ENCODE results near the gene LPP. TPM values are rescaled to one million over a fixed set of nuclear protein-coding genes. Genes with fewer than 3 reads are reported as not detected.

The LPP gene
- total RNA-seq, 2 experiments from 2014 or later = 27.5 to 31.8 TPM

DNA sequence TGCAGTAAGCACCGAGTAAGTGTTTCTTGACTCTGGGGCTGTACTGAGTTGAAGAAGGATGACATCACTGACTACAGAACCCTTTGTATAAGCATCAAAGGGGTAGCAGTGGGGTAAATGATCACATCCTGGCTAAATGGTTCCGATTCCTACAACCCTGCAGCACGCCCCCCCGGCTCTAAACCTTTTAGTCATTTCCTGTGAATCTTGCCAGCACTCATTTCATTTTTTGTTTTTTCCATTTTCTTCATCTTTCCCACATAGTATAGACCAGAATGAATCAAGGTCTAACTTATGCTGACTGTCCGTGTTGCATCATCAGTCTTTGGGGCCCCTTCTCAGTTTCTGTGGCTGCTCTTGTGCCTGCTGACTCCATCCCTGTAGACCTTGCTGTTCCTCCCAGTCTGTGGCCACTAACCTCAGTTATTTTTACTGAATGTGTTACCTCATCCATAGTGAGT is 634.7 kb downstream of the LPP start:
- Mint-ChIP-seq H3K36me3 (ENCODE audit: low read depth) (no peaks in the 10 kb centered on the region), H3K9me3 (no peaks in the 10 kb centered on the region), H3K27ac (no peak overlapping the region), H3K27me3 (ENCODE audit: low read depth) (no peaks in the 10 kb centered on the region), H3K4me1 (ENCODE audit: low read depth) (peaks cover 3% of the 10 kb centered on the region), H3K4me3 (no peak overlapping the region)
- intact Hi-C loops (cut with micrococcal nuclease) = loop anchor here (1.0 to 10.0 kb wide), 30 partner anchors 35 to 1048 kb away; partner anchors contain the start of gene BCL6
- CTCF ChIA-PET = interaction anchor here (0.9 to 3.9 kb wide), 5 partner anchors 40 to 1049 kb away, joined by 3 to 20 read pairs (median 8); no protein-coding TSS in a partner anchor
- peak; percentile 90 for DNase-seq

DNA sequence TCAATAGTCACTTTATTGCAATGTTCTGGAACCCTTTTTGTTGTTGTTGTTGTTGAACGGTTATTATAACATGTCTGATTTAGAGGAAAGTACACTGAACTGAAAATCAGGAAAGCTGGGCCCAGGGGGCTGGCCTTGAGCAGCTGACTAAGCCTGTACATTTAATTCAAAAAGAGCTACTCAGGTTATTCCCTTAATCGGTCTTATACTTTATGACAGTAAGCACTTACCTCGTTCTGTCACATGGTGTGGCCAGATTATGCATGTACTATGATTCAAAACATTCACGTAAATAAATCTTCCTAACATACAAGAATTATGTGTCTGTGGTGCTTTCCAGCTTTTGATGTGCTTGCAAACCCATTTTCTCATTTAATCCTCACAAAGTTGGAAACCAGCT is 635.3 kb downstream of the LPP start:
- DNase-seq = peak; percentile 40
- CTCF ChIA-PET = interaction anchor here (3.9 kb wide), 1 partner anchor 165 kb away, joined by 20 read pairs; no protein-coding TSS in a partner anchor

DNA sequence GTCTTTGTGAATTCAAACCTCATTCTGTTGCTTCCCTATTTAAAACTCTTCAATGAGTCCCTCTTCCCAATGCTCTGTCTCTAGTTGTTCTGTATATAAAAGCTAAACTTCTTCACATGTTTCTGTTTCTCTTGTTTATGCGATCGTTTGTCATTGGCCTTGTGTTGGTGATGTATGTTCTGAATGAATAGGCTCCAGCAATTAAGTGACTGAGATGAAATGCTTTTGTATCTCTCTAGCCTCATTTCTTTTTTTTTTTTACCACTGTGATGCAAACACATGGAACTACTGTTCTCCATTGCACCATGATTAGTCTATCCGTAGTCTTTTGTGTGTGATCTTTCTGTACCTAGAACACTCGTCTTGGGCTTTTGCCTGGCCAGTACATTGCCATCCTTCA is 637.4 kb downstream of the LPP start:
- H3K27ac Mint-ChIP-seq = no peak overlapping the region
- CTCF ChIA-PET = interaction anchor here (0.6 to 1.0 kb wide), 2 partner anchors 37 to 92 kb away, joined by 3 to 4 read pairs; no protein-coding TSS in a partner anchor
- intact Hi-C loops (cut with micrococcal nuclease) = no loop called here
- no peaks in the 10 kb centered on the region for H3K9me3 Mint-ChIP-seq
- H3K4me1 Mint-ChIP-seq (ENCODE audit: low read depth) = peaks cover 3% of the 10 kb centered on the region
- no peaks in the 10 kb centered on the region for H3K36me3 Mint-ChIP-seq (ENCODE audit: low read depth)
- no peaks in the 10 kb centered on the region for H3K27me3 Mint-ChIP-seq (ENCODE audit: low read depth)
- H3K4me3 Mint-ChIP-seq = no peak overlapping the region
- DNase-seq = no peak

More for the DNA sequence above, 635.3 kb downstream of the LPP start:
- H3K27ac Mint-ChIP-seq = no peak overlapping the region
- H3K27me3 Mint-ChIP-seq (ENCODE audit: low read depth) = no peaks in the 10 kb centered on the region
- intact Hi-C loops (cut with micrococcal nuclease) = loop anchor here (2.0 to 10.0 kb wide), 5 partner anchors 260 to 812 kb away; no protein-coding TSS in a partner anchor
- H3K4me3 Mint-ChIP-seq = no peak overlapping the region
- H3K36me3 Mint-ChIP-seq (ENCODE audit: low read depth) = no peaks in the 10 kb centered on the region
- H3K4me1 Mint-ChIP-seq (ENCODE audit: low read depth) = peaks cover 3% of the 10 kb centered on the region
- H3K9me3 Mint-ChIP-seq = no peaks in the 10 kb centered on the region

DNA sequence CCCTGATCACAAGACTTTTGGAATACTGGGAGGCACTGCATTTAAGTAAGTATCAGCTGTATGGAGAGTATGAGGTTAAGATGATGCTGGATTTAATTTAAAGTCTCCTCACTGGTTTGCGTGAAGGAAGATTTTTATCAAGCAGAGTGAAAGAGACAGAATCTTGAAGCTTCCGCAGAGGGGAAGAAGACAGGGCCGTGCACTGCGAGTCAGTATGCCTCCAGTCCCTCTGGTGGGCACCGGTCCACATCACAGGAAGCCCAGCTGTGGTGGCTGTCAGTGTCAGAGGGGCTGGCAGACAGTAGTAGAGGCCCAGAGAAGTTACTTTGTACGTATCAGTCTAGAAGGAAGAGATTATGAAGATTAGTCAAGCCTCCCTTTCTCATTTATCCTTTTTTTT is 638.8 kb downstream of the LPP start:
- H3K27ac Mint-ChIP-seq = no peak overlapping the region
- H3K4me3 Mint-ChIP-seq = no peak overlapping the region
- no peaks in the 10 kb centered on the region for H3K27me3 Mint-ChIP-seq (ENCODE audit: low read depth)
- DNase-seq = no peak
- peaks cover 3% of the 10 kb centered on the region for H3K4me1 Mint-ChIP-seq (ENCODE audit: low read depth)
- H3K9me3 Mint-ChIP-seq = no peaks in the 10 kb centered on the region
- no peaks in the 10 kb centered on the region for H3K36me3 Mint-ChIP-seq (ENCODE audit: low read depth)
- CTCF ChIA-PET = interaction anchor here (0.7 to 1.4 kb wide), 3 partner anchors 10 to 1047 kb away, joined by 5 to 12 read pairs (median 6); no protein-coding TSS in a partner anchor
- intact Hi-C loops (cut with micrococcal nuclease) = no loop called here

DNA sequence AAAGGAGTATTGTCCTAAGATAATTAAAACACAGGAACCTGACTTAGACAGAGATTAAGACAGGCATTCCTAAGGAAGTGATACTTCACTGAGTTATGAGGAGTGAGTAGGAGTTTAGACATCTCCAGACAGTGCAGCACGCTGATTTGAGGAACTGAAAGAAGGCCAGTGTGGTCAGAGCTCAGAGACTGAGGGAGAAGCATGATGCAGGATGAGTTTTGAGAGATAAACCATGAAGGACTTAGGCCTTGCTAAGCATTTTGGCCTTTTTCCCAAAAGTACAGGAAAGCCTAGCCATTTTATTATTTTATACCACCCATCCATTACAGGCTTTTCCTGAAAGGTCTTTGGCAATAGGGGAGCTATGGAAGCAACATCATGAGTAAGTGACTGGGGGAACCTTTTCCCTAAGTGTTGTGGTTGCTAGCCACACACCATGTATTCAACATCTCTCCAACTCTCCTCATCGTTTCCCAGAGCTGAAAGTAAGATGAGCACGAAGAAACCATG is 642.2 kb downstream of the LPP start:
- H3K27ac Mint-ChIP-seq = no peak overlapping the region
- no peaks in the 10 kb centered on the region for H3K9me3 Mint-ChIP-seq
- no peaks in the 10 kb centered on the region for H3K36me3 Mint-ChIP-seq (ENCODE audit: low read depth)
- H3K27me3 Mint-ChIP-seq (ENCODE audit: low read depth) = no peaks in the 10 kb centered on the region
- no peaks in the 10 kb centered on the region for H3K4me1 Mint-ChIP-seq (ENCODE audit: low read depth)
- no peak overlapping the region for H3K4me3 Mint-ChIP-seq
- CTCF ChIA-PET = no interaction called here
- intact Hi-C loops (cut with micrococcal nuclease) = no loop called here
- no peak for DNase-seq

DNA sequence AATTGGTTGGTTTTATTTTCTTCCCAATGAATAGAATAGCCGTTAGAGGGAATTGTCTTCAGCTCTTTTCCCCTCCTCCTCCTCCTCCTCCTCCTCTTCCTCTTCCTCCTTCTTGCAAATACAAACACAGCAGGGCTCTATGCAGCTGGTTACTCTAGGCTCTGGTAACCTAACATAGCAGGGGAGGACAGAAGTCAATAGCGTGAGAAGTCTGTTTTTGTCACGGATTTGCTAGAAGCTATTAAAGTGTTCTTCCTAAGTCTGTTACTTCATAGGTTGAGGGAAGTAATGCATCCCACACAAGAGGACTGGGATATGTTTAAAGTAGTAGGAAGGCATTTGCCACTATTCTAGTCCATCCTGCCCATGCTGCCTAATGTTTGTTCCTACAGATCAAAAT is 643.1 kb downstream of the LPP start:
- H3K27me3 Mint-ChIP-seq (ENCODE audit: low read depth) = no peaks in the 10 kb centered on the region
- intact Hi-C loops (cut with micrococcal nuclease) = no loop called here
- H3K36me3 Mint-ChIP-seq (ENCODE audit: low read depth) = no peaks in the 10 kb centered on the region
- no peaks in the 10 kb centered on the region for H3K4me1 Mint-ChIP-seq (ENCODE audit: low read depth)
- no peak overlapping the region for H3K27ac Mint-ChIP-seq
- H3K4me3 Mint-ChIP-seq = no peak overlapping the region
- no peaks in the 10 kb centered on the region for H3K9me3 Mint-ChIP-seq
- CTCF ChIA-PET = no interaction called here
- DNase-seq = no peak

DNA sequence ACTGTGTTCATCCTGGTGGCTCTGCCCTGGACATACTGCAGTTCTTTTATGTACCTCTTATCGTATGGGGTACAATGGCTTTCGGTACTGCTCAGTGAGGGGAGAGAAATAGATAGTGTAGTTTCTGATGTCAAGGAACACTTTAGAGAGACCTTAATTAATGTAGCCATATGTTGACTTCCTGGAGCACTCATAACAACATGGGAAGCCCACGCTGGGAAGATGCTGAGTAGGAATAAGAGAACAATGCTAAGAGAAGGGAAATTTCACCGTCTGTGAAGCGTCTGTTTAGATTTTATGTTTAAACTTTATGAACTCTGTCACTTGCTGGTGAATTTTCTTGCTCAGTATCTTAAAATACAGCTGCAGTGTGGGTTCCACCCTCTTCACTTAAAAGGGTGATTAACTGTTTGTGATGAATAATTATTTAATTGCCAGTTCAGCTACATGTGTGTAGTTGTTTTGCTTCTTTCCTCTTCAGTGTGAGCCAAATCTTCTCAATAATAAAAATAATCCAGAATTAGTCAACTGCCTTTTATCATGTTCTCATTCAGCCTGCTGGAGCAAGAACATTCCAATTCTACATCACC is 644.7 kb downstream of the LPP start:
- DNase-seq = no peak
- H3K27me3 Mint-ChIP-seq (ENCODE audit: low read depth) = no peaks in the 10 kb centered on the region
- H3K9me3 Mint-ChIP-seq = no peaks in the 10 kb centered on the region
- H3K27ac Mint-ChIP-seq = no peak overlapping the region
- CTCF ChIA-PET = no interaction called here
- intact Hi-C loops (cut with micrococcal nuclease) = no loop called here
- H3K4me1 Mint-ChIP-seq (ENCODE audit: low read depth) = no peaks in the 10 kb centered on the region
- no peaks in the 10 kb centered on the region for H3K36me3 Mint-ChIP-seq (ENCODE audit: low read depth)
- no peak overlapping the region for H3K4me3 Mint-ChIP-seq

DNA sequence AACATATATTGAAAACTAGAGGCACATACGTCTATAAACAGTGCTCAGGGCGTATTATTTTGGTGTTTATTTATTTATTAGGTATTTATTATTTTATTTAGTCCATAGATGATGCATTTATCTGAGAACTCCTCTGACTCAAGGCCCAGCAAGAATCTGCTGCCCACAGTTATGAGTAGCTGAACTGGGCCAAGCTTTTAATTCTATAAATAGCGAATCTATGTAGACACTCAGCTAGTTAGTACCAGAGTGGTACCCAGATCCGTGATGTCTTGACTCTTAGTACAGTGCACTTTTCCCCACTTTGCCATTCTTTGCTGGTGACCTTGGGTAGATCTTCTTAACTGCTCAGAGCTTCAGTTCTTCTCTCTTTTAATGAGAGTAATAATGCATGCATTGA is 647.4 kb downstream of the LPP start:
- intact Hi-C loops (cut with micrococcal nuclease) = no loop called here
- CTCF ChIA-PET = interaction anchor here (0.6 kb wide), 2 partner anchors 12 to 90 kb away, joined by 3 read pairs; no protein-coding TSS in a partner anchor
- no peaks in the 10 kb centered on the region for H3K27me3 Mint-ChIP-seq (ENCODE audit: low read depth)
- no peaks in the 10 kb centered on the region for H3K4me1 Mint-ChIP-seq (ENCODE audit: low read depth)
- no peak for DNase-seq
- H3K9me3 Mint-ChIP-seq = peaks cover 1% of the 10 kb centered on the region
- H3K4me3 Mint-ChIP-seq = no peak overlapping the region
- H3K36me3 Mint-ChIP-seq (ENCODE audit: low read depth) = peaks cover 1% of the 10 kb centered on the region
- H3K27ac Mint-ChIP-seq = no peak overlapping the region

DNA sequence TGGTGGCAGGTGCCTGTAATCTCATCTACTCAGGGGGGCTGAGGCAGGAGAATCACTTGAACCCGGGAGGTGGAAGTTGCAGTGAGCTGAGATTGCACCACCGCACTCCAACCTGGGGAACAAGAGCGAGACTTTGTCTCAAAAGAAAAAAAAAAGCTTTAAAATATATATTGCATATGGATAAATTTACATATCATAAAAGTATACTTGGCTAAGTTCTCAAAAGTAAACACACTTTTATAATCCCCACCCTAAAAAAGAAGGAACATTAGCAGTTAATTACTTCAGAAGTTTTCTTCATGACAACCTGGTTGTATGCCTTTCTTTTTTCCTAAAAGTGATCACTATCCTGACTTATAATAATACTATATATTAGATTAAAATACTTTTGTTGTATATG is 648.7 kb downstream of the LPP start:
- Mint-ChIP-seq H3K36me3 (ENCODE audit: low read depth) (peaks cover 9% of the 10 kb centered on the region), H3K4me1 (ENCODE audit: low read depth) (no peaks in the 10 kb centered on the region), H3K27me3 (ENCODE audit: low read depth) (no peaks in the 10 kb centered on the region)

DNA sequence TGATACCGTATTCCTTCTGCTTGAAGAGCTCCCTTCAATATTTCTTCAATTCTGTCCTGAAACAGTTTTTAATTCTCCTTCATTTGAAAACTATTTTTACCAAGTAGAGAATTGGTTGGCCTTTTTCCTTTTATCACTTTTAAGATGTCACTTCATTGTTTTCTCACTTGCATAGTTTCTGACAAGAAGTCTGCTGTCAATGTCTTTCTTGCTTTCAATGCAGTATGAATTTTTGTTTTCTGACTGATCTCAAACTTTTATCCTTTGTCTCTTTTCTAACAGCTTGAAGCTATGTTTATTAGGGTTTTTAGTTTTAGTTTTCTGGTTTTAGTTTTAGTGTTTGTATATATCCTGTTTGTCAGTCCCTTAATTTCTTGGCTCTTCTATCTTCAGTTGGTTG is 653.0 kb downstream of the LPP start:
- H3K4me3 Mint-ChIP-seq = no peak overlapping the region
- H3K4me1 Mint-ChIP-seq (ENCODE audit: low read depth) = no peaks in the 10 kb centered on the region
- no peak for DNase-seq
- peaks cover 15% of the 10 kb centered on the region for H3K9me3 Mint-ChIP-seq
- peaks cover 15% of the 10 kb centered on the region for H3K36me3 Mint-ChIP-seq (ENCODE audit: low read depth)
- CTCF ChIA-PET = no interaction called here
- no peak overlapping the region for H3K27ac Mint-ChIP-seq
- no peaks in the 10 kb centered on the region for H3K27me3 Mint-ChIP-seq (ENCODE audit: low read depth)
- intact Hi-C loops (cut with micrococcal nuclease) = no loop called here

More for the DNA sequence above, 648.7 kb downstream of the LPP start:
- intact Hi-C loops (cut with micrococcal nuclease) = no loop called here
- no peak for DNase-seq
- Mint-ChIP-seq H3K9me3 (peaks cover 10% of the 10 kb centered on the region), H3K27ac (no peak overlapping the region), H3K4me3 (no peak overlapping the region)
- CTCF ChIA-PET = interaction anchor here (1.0 kb wide), 2 partner anchors 9 to 77 kb away, joined by 3 to 6 read pairs; no protein-coding TSS in a partner anchor

DNA sequence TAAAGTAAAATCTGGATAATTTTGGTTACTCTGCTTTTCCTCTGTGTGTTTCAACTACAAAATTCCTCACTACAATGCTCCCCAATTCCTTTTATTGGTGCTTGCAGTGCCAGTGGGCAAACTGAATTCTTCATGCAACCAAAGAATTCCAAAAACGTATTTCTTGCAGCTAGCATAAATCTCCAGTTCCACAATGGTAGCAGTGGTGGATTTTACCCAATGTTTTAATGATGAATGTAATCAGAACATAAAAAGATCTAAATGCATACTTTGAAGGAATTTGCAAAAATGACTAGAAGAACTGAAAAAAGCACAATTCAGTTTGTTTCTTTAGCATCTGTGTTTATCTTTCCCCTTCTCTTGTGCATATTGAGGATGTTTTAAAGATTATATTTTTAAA is 658.2 kb downstream of the LPP start:
- Mint-ChIP-seq H3K27me3 (ENCODE audit: low read depth) (no peaks in the 10 kb centered on the region), H3K4me1 (ENCODE audit: low read depth) (no peaks in the 10 kb centered on the region), H3K9me3 (peaks cover 10% of the 10 kb centered on the region), H3K36me3 (ENCODE audit: low read depth) (peaks cover 10% of the 10 kb centered on the region), H3K4me3 (no peak overlapping the region), H3K27ac (no peak overlapping the region)
- intact Hi-C loops (cut with micrococcal nuclease) = no loop called here
- CTCF ChIA-PET = interaction anchor here (0.7 kb wide), 2 partner anchors 108 to 273 kb away, joined by 3 read pairs; no protein-coding TSS in a partner anchor
- no peak for DNase-seq

DNA sequence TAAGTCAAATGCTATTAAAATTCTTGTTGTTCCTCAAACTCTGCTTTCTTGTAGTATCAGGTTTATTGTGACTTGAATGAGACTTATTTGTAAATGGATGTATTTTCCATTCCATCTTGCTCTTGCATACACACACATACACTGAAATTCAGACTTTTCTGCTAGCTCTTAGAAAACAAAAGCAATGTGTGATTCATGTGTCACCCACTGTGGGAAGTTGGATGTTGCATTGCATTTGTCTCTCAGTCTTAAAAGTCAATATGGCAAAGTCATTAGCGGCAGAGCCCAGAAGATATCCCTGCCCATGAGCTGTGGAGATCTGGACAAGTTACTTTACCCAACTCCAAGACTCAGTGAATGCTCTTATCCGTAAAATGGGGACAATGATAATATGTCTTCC is 660.6 kb downstream of the LPP start:
- Mint-ChIP-seq H3K4me1 (ENCODE audit: low read depth) (no peaks in the 10 kb centered on the region), H3K4me3 (no peak overlapping the region), H3K9me3 (no peaks in the 10 kb centered on the region), H3K27ac (no peak overlapping the region), H3K27me3 (ENCODE audit: low read depth) (no peaks in the 10 kb centered on the region), H3K36me3 (ENCODE audit: low read depth) (no peaks in the 10 kb centered on the region)
- CTCF ChIA-PET = interaction anchor here (1.6 kb wide), 1 partner anchor 11 kb away, joined by 4 read pairs; no protein-coding TSS in a partner anchor
- intact Hi-C loops (cut with micrococcal nuclease) = no loop called here
- no peak for DNase-seq

All from activated naive CD4-positive, alpha-beta T cell treated with anti-CD3 and anti-CD28 coated beads for 36 hours (primary cell).